NT2/D1 (cell line): ENCODE data around the gene NEMP2.

Experiments used
- SUZ12 ChIP-seq: IDR thresholded peaks from 2 replicates; pipeline ENCODE4 v1.6.1; 2011; ENCODE audit not compliant: insufficient read length, insufficient read depth; ENCODE audit errors: extremely low read depth
- YY1 ChIP-seq: IDR thresholded peaks from 2 replicates; pipeline ENCODE4 v1.6.1; 2011; ENCODE audit not compliant: insufficient read length, insufficient read depth
- ZNF274 ChIP-seq: IDR thresholded peaks from 2 replicates; pipeline ENCODE4 v1.6.1; 2011; ENCODE audit warnings: mild to moderate bottlenecking, low read depth, low read length

GRCh38 chr2:190528521-190529001 lies 6.0 kb downstream of the NEMP2 start:
- TF ChIP-seq YY1, result no peak
- no peak for TF ChIP-seq SUZ12
- TF ChIP-seq ZNF274, result no peak
